CD4-positive, alpha-beta T cell (primary cell): ENCODE data around the gene RAB8A. TPM values are rescaled to one million over a fixed set of nuclear protein-coding genes. Genes with fewer than 3 reads are reported as not detected.

Experiments
- ATAC-seq: fragments of 200-7000 bp; cut with Tn5 transposase; one replicate; pipeline ENCODE4 v1.10.0; 2022; ENCODE audit warnings: mild to moderate bottlenecking; ENCODE audit not compliant: poor library complexity
- CTCF ChIA-PET: fragments of 350-600 bp; sonication (Branson Sonifier 250); formaldehyde crosslinking; loops from one replicate; lab custom pipeline; 2021; ENCODE audit warnings: antibody characterized with exemption, inconsistent platforms; lab: Charles Lee
- POLR2A ChIA-PET: fragments of 350-600 bp; sonication (Branson Sonifier 250); formaldehyde crosslinking; loops from one replicate; lab custom pipeline; 2021; ENCODE audit warnings: antibody characterized with exemption, inconsistent platforms; lab: Charles Lee
- DNase-seq, 14 experiments: peaks; one replicate each; pipeline ENCODE4 v3.0.0-alpha.2; 2013 to 2020; ENCODE audit warnings: mixed read lengths in 2 of 14
- H3K27ac ChIP-seq, 2 donors: one replicate each; pipeline versions ENCODE4 v1.5.1 to v1.7.0; 2013; ENCODE audit warnings: low read length in 2 of 2, low read depth in 1 of 2, mild to moderate bottlenecking in 1 of 2
- H3K27me3 ChIP-seq, 2 experiments: 1 replicate in 1 of 2; 2 replicates in 1 of 2; pipeline versions ENCODE4 v1.6.1 to v1.7.0; 2013; ENCODE audit warnings: low read length in 2 of 2, control low read depth in 1 of 2, mild to moderate bottlenecking in 1 of 2, moderate library complexity in 1 of 2; ENCODE audit not compliant: insufficient read depth in 2 of 2, control insufficient read depth in 1 of 2
- H3K36me3 ChIP-seq: one replicate; pipeline ENCODE4 v1.6.1; 2013; ENCODE audit warnings: low read length, control low read depth; ENCODE audit not compliant: insufficient read depth
- H3K4me1 ChIP-seq: one replicate; pipeline ENCODE4 v1.6.1; 2013; ENCODE audit warnings: low read length, control low read depth; ENCODE audit not compliant: insufficient read depth
- H3K4me3 ChIP-seq: one replicate; pipeline ENCODE4 v1.5.1; 2013; ENCODE audit warnings: mild to moderate bottlenecking, low read length, moderate library complexity
- H3K9me3 ChIP-seq, 2 experiments: 1 replicate in 1 of 2; 2 replicates in 1 of 2; pipeline versions ENCODE4 v1.6.1 to v1.7.0; 2013; ENCODE audit warnings: low read length in 2 of 2, mild to moderate bottlenecking in 2 of 2, control low read depth in 1 of 2, moderate library complexity in 1 of 2; ENCODE audit not compliant: control insufficient read depth in 1 of 2, insufficient read depth in 1 of 2
- H3K27ac Mint-ChIP-seq: one replicate; pipeline ENCODE4 v1.8.0; 2020; ENCODE audit warnings: mixed read lengths
- H3K27me3 Mint-ChIP-seq: one replicate; pipeline ENCODE4 v1.8.0; 2021; ENCODE audit warnings: mixed read lengths
- H3K36me3 Mint-ChIP-seq: one replicate; pipeline ENCODE4 v1.8.0; 2021; ENCODE audit warnings: low read depth, mixed read lengths
- H3K4me1 Mint-ChIP-seq: one replicate; pipeline ENCODE4 v1.8.0; 2021; ENCODE audit warnings: low read depth, mixed read lengths
- H3K4me3 Mint-ChIP-seq: one replicate; pipeline ENCODE4 v1.8.0; 2020; ENCODE audit warnings: mild to moderate bottlenecking, mixed read lengths
- H3K9me3 Mint-ChIP-seq: one replicate; pipeline ENCODE4 v1.8.0; 2020; ENCODE audit warnings: mixed read lengths
- intact Hi-C, 2 experiments: fragments of 100-400 bp; cut with DNase I in 1 of 2; cut with micrococcal nuclease in 1 of 2; formaldehyde crosslinking; loops; one replicate each; pipeline versions ENCODE4 v1.15.1 to v1.9.0; 2023 to 2025; cut with DNase I, micrococcal nuclease
- polyA plus RNA-seq, 2 donors: library from polyadenylated mRNA; unstranded; fragments of 120-200 nt; gene quantifications; one replicate each; pipeline ENCODE4 v1.2.1, GENCODE V29; 2013
- total RNA-seq, 174 experiments: library from RNA in 2 of 174; stranded (reverse) in 2 of 174; gene quantifications; one replicate each; pipeline ENCODE4 v1.2.3 and lab custom pipeline; 2021 to 2026
- TF ChIP-seq, protein P1 (sequence below): fragments of 200-600 bp; IDR thresholded peaks from one replicate; pipeline ENCODE4 v1.8.0; 2022; ENCODE audit warnings: antibody characterized with exemption, mild to moderate bottlenecking

The RAB8A gene
- total RNA-seq (10 to 100 TPM; 74.9 to 79.0 TPM), total RNA-seq (lab: John Stamatoyannopoulos, UW) (54.7 to 229 (median 84.4) reads per million in 172 experiments)
- 66.1 TPM for polyA plus RNA-seq (2013, experiment 1 of 2)
- 57.7 TPM for polyA plus RNA-seq (2013, experiment 2 of 2)

DNA sequence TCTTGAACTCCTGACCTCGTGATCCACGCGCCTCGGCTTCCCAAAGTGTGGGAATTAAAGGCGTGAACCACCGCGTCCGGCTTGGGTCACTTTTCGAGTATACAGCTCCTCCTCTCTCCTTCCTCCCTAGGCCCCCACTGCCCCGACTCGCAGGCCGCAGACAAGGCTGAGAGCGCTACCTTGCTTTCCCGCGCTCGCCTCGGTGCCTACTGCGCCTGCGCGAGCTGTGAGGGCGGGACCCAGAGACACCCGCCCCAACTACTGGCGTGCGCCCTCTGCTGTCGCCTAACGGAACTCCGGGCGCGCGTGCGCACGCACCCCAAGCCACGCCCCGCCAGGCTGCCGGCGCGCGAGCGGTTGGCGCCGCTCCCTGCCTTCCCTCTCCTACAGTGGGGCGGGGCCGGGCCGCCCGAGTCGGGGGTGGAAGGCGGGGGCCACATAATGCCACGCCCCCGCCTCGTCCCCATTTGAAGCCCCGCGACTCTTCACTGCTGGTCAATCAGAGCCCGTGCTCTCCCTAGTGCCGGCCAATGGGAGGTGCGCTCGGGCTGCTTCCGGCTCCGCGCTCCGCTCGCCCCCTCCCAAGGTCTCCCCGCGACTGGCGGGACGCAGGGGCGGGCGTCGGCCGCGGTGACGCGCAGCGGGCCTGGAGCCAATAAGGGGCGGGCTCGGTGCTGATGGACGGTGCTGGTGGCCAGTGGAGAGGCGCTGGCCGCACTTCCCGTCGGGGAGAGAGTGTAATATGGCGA lies at the start of gene RAB8A:
Gene RAB8A, plus strand, starts transcription at position 730 of the 749 bp plus-strand sequence. Its CDS starts 13 bp downstream, at position 743.
- no peaks in the 10 kb centered on the region for H3K9me3 Mint-ChIP-seq
- ChIA-PET CTCF (interaction anchor here (0.5 to 2.2 kb wide), 17 partner anchors 8 to 427 kb away, joined by 3 to 27 read pairs (median 6); partner anchors contain the start of gene TPM4), POLR2A (interaction anchor here (0.5 to 3.2 kb wide), 20 partner anchors 12 to 275 kb away, joined by 3 to 39 read pairs (median 6); partner anchors contain the start of genes FAM32A, HSH2D, KLF2 and TPM4)
- H3K4me1 Mint-ChIP-seq, result peaks cover 44% of the 10 kb centered on the region
- Histone ChIP-seq H3K9me3 (no peaks in the 10 kb centered on the region), H3K4me1 (peaks cover 51% of the 10 kb centered on the region), H3K4me3 (peak within 1 kb of the TSS; percentile 94), H3K36me3 (peaks cover 21% of the 10 kb centered on the region), H3K27me3 (no peaks in the 10 kb centered on the region), H3K27ac (peak within 1 kb of the TSS; percentile 89 to 92)
- peak within 1 kb of the TSS; percentile 95 for H3K4me3 Mint-ChIP-seq
- TF ChIP-seq, protein P1, sequence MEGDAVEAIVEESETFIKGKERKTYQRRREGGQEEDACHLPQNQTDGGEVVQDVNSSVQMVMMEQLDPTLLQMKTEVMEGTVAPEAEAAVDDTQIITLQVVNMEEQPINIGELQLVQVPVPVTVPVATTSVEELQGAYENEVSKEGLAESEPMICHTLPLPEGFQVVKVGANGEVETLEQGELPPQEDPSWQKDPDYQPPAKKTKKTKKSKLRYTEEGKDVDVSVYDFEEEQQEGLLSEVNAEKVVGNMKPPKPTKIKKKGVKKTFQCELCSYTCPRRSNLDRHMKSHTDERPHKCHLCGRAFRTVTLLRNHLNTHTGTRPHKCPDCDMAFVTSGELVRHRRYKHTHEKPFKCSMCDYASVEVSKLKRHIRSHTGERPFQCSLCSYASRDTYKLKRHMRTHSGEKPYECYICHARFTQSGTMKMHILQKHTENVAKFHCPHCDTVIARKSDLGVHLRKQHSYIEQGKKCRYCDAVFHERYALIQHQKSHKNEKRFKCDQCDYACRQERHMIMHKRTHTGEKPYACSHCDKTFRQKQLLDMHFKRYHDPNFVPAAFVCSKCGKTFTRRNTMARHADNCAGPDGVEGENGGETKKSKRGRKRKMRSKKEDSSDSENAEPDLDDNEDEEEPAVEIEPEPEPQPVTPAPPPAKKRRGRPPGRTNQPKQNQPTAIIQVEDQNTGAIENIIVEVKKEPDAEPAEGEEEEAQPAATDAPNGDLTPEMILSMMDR, result peak; percentile 84
- H3K36me3 Mint-ChIP-seq, result peaks cover 30% of the 10 kb centered on the region
- intact Hi-C loops, result loop anchor here (1.0 to 5.0 kb wide), 7 partner anchors 33 to 275 kb away; partner anchors contain the start of gene FAM32A (in 2 of the 2)
- H3K27me3 Mint-ChIP-seq, result no peaks in the 10 kb centered on the region
- DNase-seq, result peak; percentile 98 to 100 (median 99)
- H3K27ac Mint-ChIP-seq, result peak within 1 kb of the TSS; percentile 96
- peak; percentile 86 for ATAC-seq

DNA sequence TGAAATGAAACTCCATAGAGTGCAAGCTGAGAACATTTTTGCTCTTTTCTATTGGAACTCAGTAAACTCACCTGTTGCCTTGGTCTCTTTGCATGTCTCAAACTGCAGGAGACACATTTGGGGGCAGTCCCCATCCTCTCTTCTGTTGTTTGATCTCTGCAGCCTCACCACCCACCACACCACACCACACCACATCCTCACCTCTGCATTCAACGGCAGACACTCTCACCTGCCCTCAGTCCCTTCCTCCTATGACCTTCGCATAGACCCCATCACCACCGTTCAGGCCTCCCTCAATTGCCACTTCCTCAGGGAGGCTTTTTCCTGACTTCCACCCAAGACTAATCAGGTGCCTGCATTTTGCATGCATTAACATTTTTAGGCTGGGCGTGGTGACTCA lies 49.7 kb upstream of the RAB8A start:
- Histone ChIP-seq H3K27me3 (no peaks in the 10 kb centered on the region), H3K9me3 (no peaks in the 10 kb centered on the region), H3K36me3 (no peaks in the 10 kb centered on the region), H3K4me1 (peaks cover 20% of the 10 kb centered on the region), H3K4me3 (no peak overlapping the region), H3K27ac (no peak overlapping the region)
- H3K27ac Mint-ChIP-seq, result no peak overlapping the region
- DNase-seq (peak in 2 of 14 experiments; percentile 27), ATAC-seq (no peak)
- no peaks in the 10 kb centered on the region for H3K36me3 Mint-ChIP-seq
- POLR2A ChIA-PET, result interaction anchor here (2.8 kb wide), 1 partner anchor 49 kb away, joined by 12 read pairs; the partner anchor contains the start of gene RAB8A
- no peaks in the 10 kb centered on the region for H3K27me3 Mint-ChIP-seq
- H3K4me1 Mint-ChIP-seq, result peaks cover 18% of the 10 kb centered on the region
- intact Hi-C loops, result loop anchor here (1.0 to 5.0 kb wide), 3 partner anchors 17 to 35 kb away; no protein-coding TSS in a partner anchor
- no peak overlapping the region for H3K4me3 Mint-ChIP-seq
- H3K9me3 Mint-ChIP-seq, result no peaks in the 10 kb centered on the region
- CTCF ChIA-PET, result interaction anchor here (0.7 to 3.3 kb wide), 7 partner anchors 15 to 51 kb away, joined by 3 to 24 read pairs (median 12); partner anchors contain the start of genes RAB8A and TPM4
- TF ChIP-seq, protein P1, result no peak

DNA sequence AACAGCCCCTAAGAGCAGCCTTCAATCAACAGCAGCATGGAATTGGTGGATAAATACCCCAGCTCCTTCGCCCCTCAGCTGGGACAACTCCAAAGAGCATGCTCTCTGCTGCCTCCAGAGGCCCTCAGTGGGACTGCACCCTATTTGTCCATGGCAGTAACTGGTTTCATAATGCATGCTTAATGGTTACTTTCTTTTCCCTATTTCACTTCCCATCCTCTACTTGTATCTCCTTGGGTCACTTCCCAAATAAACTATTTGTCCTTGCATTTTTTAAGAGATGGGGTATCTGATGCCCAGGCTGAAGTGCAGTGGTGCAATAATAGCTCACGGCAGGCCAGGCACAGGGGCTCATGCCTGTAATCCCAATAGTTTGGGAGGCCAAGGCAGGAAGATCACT lies 48.9 kb upstream of the RAB8A start:
- TF ChIP-seq, protein P1, result peak; percentile 90
- peaks cover 18% of the 10 kb centered on the region for H3K4me1 Mint-ChIP-seq
- no peak overlapping the region for H3K4me3 ChIP-seq
- H3K36me3 Mint-ChIP-seq, result no peaks in the 10 kb centered on the region
- H3K27me3 ChIP-seq, result no peaks in the 10 kb centered on the region
- H3K4me1 ChIP-seq, result peaks cover 24% of the 10 kb centered on the region
- H3K9me3 ChIP-seq, result no peaks in the 10 kb centered on the region
- no peaks in the 10 kb centered on the region for H3K9me3 Mint-ChIP-seq
- no peak overlapping the region for H3K27ac Mint-ChIP-seq
- ChIA-PET CTCF (interaction anchor here (0.6 to 3.3 kb wide), 24 partner anchors 8 to 750 kb away, joined by 3 to 24 read pairs (median 4); partner anchors contain the start of genes FAM32A, HSH2D, RAB8A and TPM4), POLR2A (interaction anchor here (0.8 to 2.8 kb wide), 5 partner anchors 13 to 49 kb away, joined by 3 to 12 read pairs (median 7); partner anchors contain the start of genes RAB8A and TPM4)
- intact Hi-C loops, result loop anchor here (1.0 to 5.0 kb wide), 3 partner anchors 16 to 35 kb away; no protein-coding TSS in a partner anchor
- no peak overlapping the region for H3K4me3 Mint-ChIP-seq
- DNase-seq (peak; percentile 58 to 84 (median 66)), ATAC-seq (peak; percentile 91)
- H3K27me3 Mint-ChIP-seq, result no peaks in the 10 kb centered on the region
- H3K27ac ChIP-seq, result no peak overlapping the region
- H3K36me3 ChIP-seq, result no peaks in the 10 kb centered on the region
